Activated T-helper 2 cell treated with anti-CD3 and anti-CD28 coated beads, Interferon-gamma antibody, Interleukin-2, Interleukin-4, amounts not matched to agents 10 μg/mL and 5 μg/mL and 100 μg/mL, durations not matched to agents 14 hours and 24 hours and 36 hours (primary cell): Measurements from ENCODE around the gene BDKRB2. TPM values are rescaled to one million over a fixed set of nuclear protein-coding genes. Genes with fewer than 3 reads are reported as not detected.

Experiments used
- DNase-seq: peaks from one replicate; pipeline ENCODE4 v3.0.0; 2021; ENCODE audit warnings: low spot score
- H3K27ac Mint-ChIP-seq: one replicate; pipeline ENCODE4 v1.8.0; 2021; ENCODE audit warnings: mixed read lengths
- H3K27me3 Mint-ChIP-seq: one replicate; pipeline ENCODE4 v1.8.0; 2021; ENCODE audit warnings: low read depth, mixed read lengths
- H3K36me3 Mint-ChIP-seq: one replicate; pipeline ENCODE4 v1.8.0; 2021; ENCODE audit warnings: low read depth, mixed read lengths
- H3K4me1 Mint-ChIP-seq: one replicate; pipeline ENCODE4 v1.8.0; 2021; ENCODE audit warnings: low read depth, mixed read lengths
- H3K4me3 Mint-ChIP-seq: one replicate; pipeline ENCODE4 v1.8.0; 2021; ENCODE audit warnings: low read depth, mild to moderate bottlenecking, moderate library complexity, mixed read lengths
- H3K9me3 Mint-ChIP-seq: one replicate; pipeline ENCODE4 v1.8.0; 2021; ENCODE audit warnings: mixed read lengths
- intact Hi-C: fragments of 100-400 bp; cut with micrococcal nuclease; formaldehyde crosslinking; loops from one replicate; pipeline ENCODE4 v1.15.1; 2023
- total RNA-seq: library from RNA; stranded (reverse); gene quantifications from 2 replicates; pipeline ENCODE4 v1.2.3, GENCODE V29; 2022

Gene BDKRB2
- total RNA-seq, 1 donor from 2014 or later = not detected

DNA sequence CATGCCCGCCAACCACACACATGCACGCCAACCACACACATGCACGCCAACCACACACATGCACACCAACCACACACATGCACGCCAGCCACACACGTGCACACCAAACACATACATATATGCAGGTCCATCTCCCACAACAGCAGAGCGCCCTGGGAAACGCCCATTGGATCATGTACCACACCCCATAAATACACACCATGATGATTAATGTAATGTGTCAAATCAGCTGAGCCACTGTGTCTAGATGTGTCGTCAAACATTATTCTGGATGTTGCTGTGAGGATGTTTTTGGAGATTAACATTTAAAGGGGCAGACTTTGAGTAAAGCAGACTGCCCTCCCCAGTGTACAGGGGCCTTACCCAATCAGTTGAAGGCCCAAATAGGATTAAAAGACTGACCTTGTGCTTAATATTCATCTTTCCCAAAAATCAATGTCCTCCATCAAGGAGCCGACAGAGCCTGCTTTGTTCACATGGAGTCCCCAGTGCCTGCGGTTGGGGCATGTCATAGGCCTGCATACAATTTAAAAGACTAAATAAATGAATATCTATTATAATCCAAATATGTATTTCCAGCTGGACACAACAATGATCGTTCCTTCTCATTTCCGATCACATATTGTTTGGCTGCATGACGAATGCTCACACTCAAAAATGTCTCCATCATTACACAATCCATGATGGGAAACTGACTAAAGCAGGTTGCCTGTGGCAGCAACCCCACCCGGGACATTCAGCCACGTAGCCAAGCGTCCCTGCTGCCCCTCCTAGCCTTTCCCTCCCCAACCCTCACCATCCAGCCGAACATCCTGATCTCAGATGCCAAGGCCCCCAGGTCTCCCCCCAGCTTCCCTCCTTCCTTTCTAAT lies 23.2 kb upstream of the BDKRB2 start:
- H3K4me1 Mint-ChIP-seq = no peaks in the 10 kb centered on the region
- DNase-seq = no peak
- peaks cover 2% of the 10 kb centered on the region for H3K27me3 Mint-ChIP-seq
- H3K9me3 Mint-ChIP-seq = no peaks in the 10 kb centered on the region
- H3K27ac Mint-ChIP-seq = no peak overlapping the region
- intact Hi-C loops = no loop called here
- no peak overlapping the region for H3K4me3 Mint-ChIP-seq
- no peaks in the 10 kb centered on the region for H3K36me3 Mint-ChIP-seq

DNA sequence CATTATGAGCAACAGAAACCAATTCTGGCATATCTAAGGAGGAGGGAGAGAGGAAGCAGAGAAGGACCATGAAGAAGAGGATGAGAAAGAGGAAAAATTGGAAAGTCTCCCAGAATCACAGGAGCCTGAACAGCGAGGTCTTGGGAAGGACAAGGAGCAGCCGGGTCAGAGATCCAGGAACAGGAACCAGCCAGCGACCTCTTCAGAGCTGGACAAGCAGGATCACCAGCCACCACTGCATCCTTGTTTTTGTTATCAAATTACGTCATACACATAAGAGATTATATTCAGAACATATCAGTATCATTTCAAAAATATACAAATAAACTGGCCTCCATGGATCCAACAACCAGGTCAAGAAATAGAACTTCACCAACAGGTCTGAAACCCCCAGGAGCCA lies 22.1 kb upstream of the BDKRB2 start:
- H3K9me3 Mint-ChIP-seq = no peaks in the 10 kb centered on the region
- intact Hi-C loops = no loop called here
- no peaks in the 10 kb centered on the region for H3K36me3 Mint-ChIP-seq
- H3K27me3 Mint-ChIP-seq = peaks cover 2% of the 10 kb centered on the region
- no peaks in the 10 kb centered on the region for H3K4me1 Mint-ChIP-seq
- DNase-seq = no peak
- no peak overlapping the region for H3K4me3 Mint-ChIP-seq
- no peak overlapping the region for H3K27ac Mint-ChIP-seq

- Mint-ChIP-seq H3K27ac (no peak overlapping the region), H3K4me3 (no peak overlapping the region), H3K4me1 (no peaks in the 10 kb centered on the region), H3K9me3 (no peaks in the 10 kb centered on the region), H3K27me3 (peaks cover 2% of the 10 kb centered on the region), H3K36me3 (no peaks in the 10 kb centered on the region)
- intact Hi-C loops = no loop called here
- DNase-seq = no peak
Observed at GRCh38 chr14:96184737-96185136, 19.9 kb upstream of the BDKRB2 start.

DNA sequence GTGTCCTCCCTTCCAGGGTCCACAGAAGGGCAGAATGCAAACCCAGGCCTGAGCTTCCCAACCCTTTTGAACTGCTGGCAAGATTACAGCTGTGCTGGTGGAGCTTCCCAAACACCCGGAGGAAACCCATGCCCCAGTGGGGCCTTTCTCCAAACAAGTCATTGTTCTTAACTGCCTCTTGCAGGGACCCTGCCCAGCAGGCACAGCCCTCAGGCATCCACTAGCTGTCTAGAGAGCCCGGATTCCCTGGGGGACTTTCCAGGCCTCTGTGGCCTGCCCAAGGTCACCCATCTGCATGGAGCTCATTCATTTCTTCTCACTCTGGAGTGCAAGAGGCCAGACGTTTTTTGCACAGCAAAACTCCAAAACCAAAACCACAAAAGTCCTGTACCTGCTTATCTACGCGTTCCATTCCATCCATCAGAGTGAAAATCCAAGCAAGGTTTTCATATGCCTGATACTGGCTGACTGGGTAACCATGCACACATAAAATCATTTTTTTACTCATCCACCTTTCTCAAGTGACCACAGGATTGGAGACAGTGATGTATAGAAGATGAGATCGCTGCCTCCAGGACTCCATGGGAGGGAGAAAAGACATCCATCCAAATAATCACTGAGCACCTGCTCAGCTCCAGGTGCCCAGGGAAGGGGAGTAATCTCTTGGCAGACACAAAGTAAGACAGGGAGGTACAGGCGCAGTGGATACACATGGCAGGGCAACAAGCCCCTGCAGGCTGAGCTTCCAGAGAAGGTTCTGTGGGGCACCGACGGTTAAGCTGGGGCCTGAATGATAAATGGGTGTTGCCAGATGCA lies 17.2 kb upstream of the BDKRB2 start:
- intact Hi-C loops = no loop called here
- DNase-seq = no peak
- peaks cover 4% of the 10 kb centered on the region for H3K27me3 Mint-ChIP-seq
- H3K36me3 Mint-ChIP-seq = no peaks in the 10 kb centered on the region
- H3K27ac Mint-ChIP-seq = no peak overlapping the region
- H3K4me1 Mint-ChIP-seq = no peaks in the 10 kb centered on the region
- H3K9me3 Mint-ChIP-seq = no peaks in the 10 kb centered on the region
- H3K4me3 Mint-ChIP-seq = no peak overlapping the region

GRCh38 chr14:96189281-96189711 lies 15.3 kb upstream of the BDKRB2 start:
- no peaks in the 10 kb centered on the region for H3K9me3 Mint-ChIP-seq
- H3K4me1 Mint-ChIP-seq = no peaks in the 10 kb centered on the region
- no peaks in the 10 kb centered on the region for H3K36me3 Mint-ChIP-seq
- intact Hi-C loops = no loop called here
- peaks cover 7% of the 10 kb centered on the region for H3K27me3 Mint-ChIP-seq
- no peak overlapping the region for H3K27ac Mint-ChIP-seq
- H3K4me3 Mint-ChIP-seq = no peak overlapping the region
- DNase-seq = no peak

- no peak overlapping the region for H3K27ac Mint-ChIP-seq
- no peaks in the 10 kb centered on the region for H3K36me3 Mint-ChIP-seq
- no peak overlapping the region for H3K4me3 Mint-ChIP-seq
- no peaks in the 10 kb centered on the region for H3K9me3 Mint-ChIP-seq
- H3K27me3 Mint-ChIP-seq = peaks cover 5% of the 10 kb centered on the region
- no peak for DNase-seq
- intact Hi-C loops = no loop called here
- no peaks in the 10 kb centered on the region for H3K4me1 Mint-ChIP-seq
Observed at GRCh38 chr14:96191353-96191752, 13.3 kb upstream of the BDKRB2 start.

GRCh38 chr14:96191841-96192462 lies 12.7 kb upstream of the BDKRB2 start:
- H3K4me3 Mint-ChIP-seq = no peak overlapping the region
- no peaks in the 10 kb centered on the region for H3K4me1 Mint-ChIP-seq
- no peak for DNase-seq
- no peaks in the 10 kb centered on the region for H3K36me3 Mint-ChIP-seq
- peaks cover 5% of the 10 kb centered on the region for H3K27me3 Mint-ChIP-seq
- H3K9me3 Mint-ChIP-seq = no peaks in the 10 kb centered on the region
- H3K27ac Mint-ChIP-seq = no peak overlapping the region
- intact Hi-C loops = no loop called here

- intact Hi-C loops = no loop called here
- DNase-seq = no peak
- no peaks in the 10 kb centered on the region for H3K4me1 Mint-ChIP-seq
- H3K4me3 Mint-ChIP-seq = no peak overlapping the region
- peaks cover 5% of the 10 kb centered on the region for H3K27me3 Mint-ChIP-seq
- no peak overlapping the region for H3K27ac Mint-ChIP-seq
- H3K36me3 Mint-ChIP-seq = no peaks in the 10 kb centered on the region
- no peaks in the 10 kb centered on the region for H3K9me3 Mint-ChIP-seq
Observed at GRCh38 chr14:96192975-96193805, 11.4 kb upstream of the BDKRB2 start.

DNA sequence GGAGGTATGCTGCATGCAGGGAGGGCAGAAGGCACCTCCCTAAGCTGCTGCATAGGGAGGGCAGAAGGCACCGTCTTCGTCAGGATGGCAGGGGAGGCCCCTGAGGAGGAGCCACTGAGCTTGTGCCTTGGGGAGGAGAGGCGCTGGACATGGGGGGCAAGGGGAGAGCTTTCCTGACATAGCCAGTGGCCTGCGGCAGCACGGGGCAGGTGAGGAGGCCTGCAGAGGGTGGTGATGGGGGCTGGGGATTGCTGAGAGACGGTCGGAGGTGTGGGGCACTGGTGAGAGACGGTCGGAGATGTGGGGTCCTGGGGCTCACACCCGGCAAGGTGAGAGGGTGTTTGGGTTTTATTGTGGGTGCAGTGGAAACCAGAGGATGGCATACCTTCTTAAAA lies 10.4 kb upstream of the BDKRB2 start:
- H3K27ac Mint-ChIP-seq = no peak overlapping the region
- peaks cover 5% of the 10 kb centered on the region for H3K27me3 Mint-ChIP-seq
- H3K36me3 Mint-ChIP-seq = no peaks in the 10 kb centered on the region
- intact Hi-C loops = no loop called here
- H3K9me3 Mint-ChIP-seq = no peaks in the 10 kb centered on the region
- DNase-seq = no peak
- no peaks in the 10 kb centered on the region for H3K4me1 Mint-ChIP-seq
- H3K4me3 Mint-ChIP-seq = no peak overlapping the region

DNA sequence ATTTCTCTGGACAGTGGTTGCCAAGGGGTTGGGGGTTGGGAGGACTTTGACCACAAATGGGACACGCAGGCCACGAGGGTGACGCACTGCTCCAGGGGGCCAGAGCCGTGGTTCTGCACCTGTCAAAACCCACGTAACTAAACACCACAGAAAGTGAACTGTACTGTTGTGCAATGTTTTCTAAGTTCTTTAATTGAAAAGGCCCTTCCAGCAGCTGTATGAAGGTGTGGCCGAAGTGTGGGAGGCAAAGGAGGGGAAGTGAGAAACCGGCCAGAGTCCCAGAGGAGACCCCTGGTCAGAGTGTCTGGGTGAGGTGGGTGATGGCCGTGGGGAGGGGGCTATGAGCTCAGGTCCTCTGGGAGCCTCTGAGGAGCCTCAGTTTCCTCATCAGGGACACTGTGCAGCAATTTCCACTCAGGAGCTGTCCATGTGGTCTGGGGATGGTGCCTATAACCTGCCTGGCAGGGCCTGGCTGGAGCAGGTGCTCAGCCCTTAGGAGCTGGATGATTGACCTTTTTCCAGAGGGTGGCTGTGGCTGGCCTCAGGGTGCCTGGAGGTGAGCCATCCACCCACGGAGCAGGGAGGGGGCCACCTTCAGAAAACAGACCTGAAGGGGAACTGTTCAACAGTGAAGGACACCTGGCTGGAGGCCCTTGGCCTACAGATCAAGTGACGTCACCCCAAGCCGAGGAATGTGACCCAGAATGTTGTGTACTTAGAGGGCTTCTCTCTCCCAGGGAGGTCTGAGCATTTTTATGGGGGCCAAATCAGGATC lies 9.8 kb upstream of the BDKRB2 start:
- Mint-ChIP-seq H3K27me3 (peaks cover 5% of the 10 kb centered on the region), H3K9me3 (no peaks in the 10 kb centered on the region), H3K4me3 (no peak overlapping the region), H3K4me1 (no peaks in the 10 kb centered on the region), H3K27ac (no peak overlapping the region), H3K36me3 (no peaks in the 10 kb centered on the region)
- no peak for DNase-seq
- intact Hi-C loops = no loop called here

DNA sequence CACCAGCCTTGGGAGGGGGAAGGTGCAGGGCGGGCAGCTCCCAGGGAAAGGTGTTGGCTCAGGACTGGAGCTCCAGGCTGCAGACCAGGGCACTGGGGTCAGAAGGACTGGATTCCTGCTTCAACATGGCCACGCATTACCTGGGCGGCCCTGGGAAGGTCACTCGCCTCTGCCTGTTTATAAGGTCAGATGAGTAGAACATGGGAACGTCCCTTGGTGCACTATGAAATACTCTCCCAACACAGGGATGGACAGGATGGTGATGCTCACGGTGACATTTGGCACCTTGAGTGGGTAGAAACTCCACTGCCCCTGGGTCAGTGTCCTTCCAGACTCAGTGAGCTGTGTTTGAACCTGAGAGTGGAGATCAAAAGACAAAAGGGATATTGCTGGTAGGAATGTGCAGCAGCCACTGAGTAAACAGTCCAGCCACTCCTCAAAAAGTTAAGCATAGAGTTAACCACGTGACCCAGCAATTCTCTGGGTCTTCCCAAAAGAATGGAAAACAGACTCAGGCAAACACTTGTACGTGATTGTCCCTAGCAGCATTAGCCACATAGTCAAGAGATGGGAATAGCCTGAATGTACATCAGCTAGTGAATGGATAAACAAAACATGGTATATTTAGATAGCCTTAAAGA lies 9.1 kb upstream of the BDKRB2 start:
- Mint-ChIP-seq H3K27me3 (peaks cover 5% of the 10 kb centered on the region), H3K36me3 (no peaks in the 10 kb centered on the region), H3K4me3 (no peak overlapping the region), H3K9me3 (no peaks in the 10 kb centered on the region), H3K27ac (no peak overlapping the region), H3K4me1 (no peaks in the 10 kb centered on the region)
- intact Hi-C loops = no loop called here
- DNase-seq = no peak
